HepG2 (cell line): Measurements from ENCODE around the gene LHB.

Experiments used
- ATF7 ChIP-seq, 2 experiments: fragments of 450-650 bp in 1 of 2; sonication (generic) in 1 of 2; formaldehyde crosslinking in 1 of 2; IDR thresholded peaks; 2 replicates each; pipeline versions ENCODE4 v1.4.0 to v1.6.1; 2016 to 2020; ENCODE audit warnings: antibody characterized with exemption in 1 of 2, mild to moderate bottlenecking in 1 of 2, missing genetic modification reagents in 1 of 2
- EP300 ChIP-seq, 3 experiments: sonication (generic) in 1 of 3; formaldehyde crosslinking in 1 of 3; IDR thresholded peaks; 2 replicates each; pipeline versions ENCODE4 v1.5.1 to v1.6.1; 2011 to 2020; ENCODE audit warnings: low read depth in 2 of 3, low read length in 2 of 3, borderline replicate concordance in 1 of 3, improper control_type of control experiment in 1 of 3, mild to moderate bottlenecking in 1 of 3, missing genetic modification reagents in 1 of 3, moderate library complexity in 1 of 3
- KAT7 ChIP-seq: IDR thresholded peaks from 2 replicates; pipeline ENCODE4 v1.6.1; 2018; ENCODE audit warnings: borderline replicate concordance, missing compliant biosample characterization
- MTF1 ChIP-seq: sonication (generic); formaldehyde crosslinking; IDR thresholded peaks from 2 replicates; pipeline ENCODE4 v1.5.0; 2020; ENCODE audit warnings: missing genetic modification reagents
- POLR2A ChIP-seq, 2 experiments: IDR thresholded peaks; 2 replicates each; pipeline ENCODE4 v1.6.1; 2011; ENCODE audit warnings: low read depth in 2 of 2, low read length in 2 of 2, mild to moderate bottlenecking in 1 of 2, moderate library complexity in 1 of 2; ENCODE audit not compliant: insufficient read depth in 1 of 2
- PRMT3 ChIP-seq: sonication (generic); formaldehyde crosslinking; IDR thresholded peaks from 2 replicates; pipeline ENCODE4 v1.8.1; 2022; ENCODE audit warnings: low read depth, mild to moderate bottlenecking, moderate library complexity, missing genetic modification reagents, borderline replicate concordance
- SIN3A ChIP-seq: IDR thresholded peaks from 2 replicates; pipeline ENCODE4 v1.6.1; 2011; ENCODE audit warnings: low read depth, mild to moderate bottlenecking, control low read depth, low read length, borderline replicate concordance
- SRF ChIP-seq: IDR thresholded peaks from 2 replicates; pipeline ENCODE4 v1.6.1; 2011; ENCODE audit warnings: mild to moderate bottlenecking, low read depth, low read length, moderate library complexity
- TRIM22 ChIP-seq: fragments of 450-650 bp; IDR thresholded peaks from 2 replicates; pipeline ENCODE4 v1.6.1; 2017
- ZNF331 ChIP-seq: sonication (generic); formaldehyde crosslinking; IDR thresholded peaks from 2 replicates; pipeline ENCODE4 v1.4.0; 2020; ENCODE audit warnings: missing genetic modification reagents
- ZNF883 ChIP-seq: sonication (generic); formaldehyde crosslinking; IDR thresholded peaks from 2 replicates; pipeline ENCODE4 v1.5.1; 2020; ENCODE audit warnings: mild to moderate bottlenecking, missing genetic modification reagents; ENCODE audit errors: not compliant biosample characterization
- TF ChIP-seq, protein P1 (sequence below), 2 experiments: sonication (generic) in 1 of 2; formaldehyde crosslinking in 1 of 2; IDR thresholded peaks; 2 replicates each; pipeline versions ENCODE4 v1.5.1 to v1.6.1; 2011 to 2020; ENCODE audit warnings: borderline replicate concordance in 1 of 2, low read depth in 1 of 2, low read length in 1 of 2, mild to moderate bottlenecking in 1 of 2, missing genetic modification reagents in 1 of 2, moderate library complexity in 1 of 2

DNA sequence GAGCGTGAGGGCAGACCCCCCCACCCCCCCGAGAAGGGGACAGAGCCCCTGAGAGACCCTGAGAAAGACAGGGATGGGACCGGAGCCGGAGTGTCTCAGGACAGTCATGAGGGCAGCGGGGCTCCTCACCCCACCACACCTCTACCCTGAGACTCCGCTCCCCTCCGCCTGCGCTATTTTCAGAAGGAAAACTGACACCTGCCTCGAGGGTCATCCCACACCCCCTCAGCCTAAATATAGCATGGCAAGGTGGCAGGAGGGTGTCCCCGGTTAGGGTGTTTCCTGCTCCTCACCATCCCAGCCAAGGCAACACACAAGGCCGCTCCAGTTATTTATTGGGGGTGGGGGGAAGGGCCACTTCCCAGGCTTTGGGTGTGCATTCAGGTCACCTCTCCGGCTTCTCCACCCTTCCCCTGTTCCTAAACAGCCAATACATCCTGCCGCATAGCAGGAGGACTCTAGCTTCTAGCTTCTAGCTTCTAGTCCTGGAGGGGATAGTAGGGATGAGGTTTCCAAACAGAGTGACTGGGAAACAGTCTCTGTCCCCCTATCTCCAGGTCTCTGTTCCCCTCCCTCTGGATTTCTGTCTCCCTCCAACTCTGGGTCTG lies 49.1 kb upstream of the LHB start:
- TF ChIP-seq, protein P1, sequence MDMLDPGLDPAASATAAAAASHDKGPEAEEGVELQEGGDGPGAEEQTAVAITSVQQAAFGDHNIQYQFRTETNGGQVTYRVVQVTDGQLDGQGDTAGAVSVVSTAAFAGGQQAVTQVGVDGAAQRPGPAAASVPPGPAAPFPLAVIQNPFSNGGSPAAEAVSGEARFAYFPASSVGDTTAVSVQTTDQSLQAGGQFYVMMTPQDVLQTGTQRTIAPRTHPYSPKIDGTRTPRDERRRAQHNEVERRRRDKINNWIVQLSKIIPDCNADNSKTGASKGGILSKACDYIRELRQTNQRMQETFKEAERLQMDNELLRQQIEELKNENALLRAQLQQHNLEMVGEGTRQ (IDR thresholded peaks at IDR 0.05; ENCODE audit: low read depth, low read length) = no peak
- TF ChIP-seq, protein P1 (CRISPR knock-in tag; IDR thresholded peaks at IDR 0.05; ENCODE audit: borderline replicate concordance) = no peak
- TF ChIP-seq POLR2A (IDR thresholded peaks at IDR 0.05; ENCODE audit: insufficient read depth in 1 of 2, low read depth in 2 of 2, low read length in 2 of 2) (no peak), ZNF883 (CRISPR knock-in tag) (no peak), ATF7 (IDR thresholded peaks at IDR 0.05) (no peak), ATF7 (CRISPR knock-in tag; IDR thresholded peaks at IDR 0.05) (no peak), PRMT3 (CRISPR knock-in tag) (no peak), EP300 (IDR thresholded peaks at IDR 0.05; ENCODE audit: low read depth in 2 of 2, low read length in 2 of 2) (no peak), EP300 (CRISPR knock-in tag; IDR thresholded peaks at IDR 0.05; ENCODE audit: borderline replicate concordance) (no peak), SRF (no peak), MTF1 (CRISPR knock-in tag) (no peak), ZNF331 (CRISPR knock-in tag) (no peak), TRIM22 (no peak), SIN3A (no peak), KAT7 (CRISPR knock-in tag) (no peak)
